Jurkat, Clone E6-1 (cell line): ENCODE results near the gene AKAP11.

Experiments
- DNase-seq: peaks from one replicate; pipeline ENCODE4 v3.0.0-alpha.2; 2011; ENCODE audit warnings: low read depth, low spot score
- H3K4me3 ChIP-seq: 2 replicates; pipeline ENCODE4 v1.5.1; 2011; ENCODE audit warnings: mild to moderate bottlenecking, low read length, control low read depth, moderate library complexity

Gene AKAP11

DNA sequence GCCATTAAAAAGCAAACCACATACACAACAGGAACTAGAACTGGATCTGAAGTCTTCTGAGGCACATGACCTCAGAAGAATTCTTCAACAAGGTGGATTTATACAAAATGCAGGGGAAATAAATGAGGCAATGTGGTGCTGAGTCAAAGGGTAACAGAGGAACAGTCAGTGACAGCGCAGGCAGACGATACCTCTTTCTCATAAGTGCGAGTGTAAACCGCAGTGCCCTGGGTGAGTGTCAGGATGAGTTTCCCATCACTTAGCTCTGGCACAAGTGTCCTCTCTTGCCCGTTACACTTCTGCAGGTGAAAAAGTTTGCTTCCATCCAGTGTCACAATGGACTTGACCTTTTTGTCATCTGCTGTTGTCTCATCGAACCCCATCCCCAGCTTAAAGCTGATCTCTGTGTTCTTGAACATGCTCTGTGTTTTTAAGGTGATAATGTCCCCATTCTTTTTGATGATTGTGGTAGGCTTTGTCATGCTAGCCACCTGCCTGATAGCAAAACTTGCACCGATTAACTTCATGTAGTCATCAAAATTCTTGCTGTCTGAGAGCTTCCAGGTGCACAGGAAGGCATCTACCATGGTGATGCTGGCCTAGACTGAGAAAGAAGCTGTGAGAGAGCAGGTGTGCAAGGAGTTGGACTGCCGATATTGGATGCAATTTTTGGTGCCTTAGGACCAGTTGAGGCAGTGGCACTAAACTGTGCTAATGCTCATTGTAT lies 97.3 kb downstream of the AKAP11 start:
- H3K4me3 ChIP-seq: no peak overlapping the region
- DNase-seq: no peak

DNA sequence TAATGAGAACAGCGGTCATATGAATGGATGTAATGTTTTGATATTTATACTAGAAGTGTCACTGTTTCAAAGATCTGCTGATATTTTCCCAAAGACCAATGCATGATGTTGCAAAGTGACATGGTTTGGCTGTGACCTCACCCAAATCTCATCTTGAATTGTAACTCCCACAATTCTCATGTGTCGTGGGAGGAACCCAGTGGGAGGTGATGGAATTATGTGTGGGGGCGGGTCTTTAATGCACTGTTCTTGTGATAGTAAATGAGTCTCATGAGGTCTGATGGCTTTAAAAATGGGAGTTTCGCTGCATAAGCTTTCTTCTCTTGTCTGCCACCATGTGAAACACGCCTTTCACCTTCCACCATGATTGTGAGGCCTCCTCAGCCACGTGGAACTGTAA lies 98.3 kb downstream of the AKAP11 start:
- no peak overlapping the region for H3K4me3 ChIP-seq
- no peak for DNase-seq
